ENCODE results near the gene HEYL. TPM values are rescaled to one million over a fixed set of nuclear protein-coding genes. Genes with fewer than 3 reads are reported as not detected.

Gene HEYL
- total and polyA plus RNA-seq, 9 of the 15 experiments (the other 6 are each of a cell fraction or from before 2014, with no cell fraction given) = 0.13 to 0.89 (median 0.25) TPM

DNA sequence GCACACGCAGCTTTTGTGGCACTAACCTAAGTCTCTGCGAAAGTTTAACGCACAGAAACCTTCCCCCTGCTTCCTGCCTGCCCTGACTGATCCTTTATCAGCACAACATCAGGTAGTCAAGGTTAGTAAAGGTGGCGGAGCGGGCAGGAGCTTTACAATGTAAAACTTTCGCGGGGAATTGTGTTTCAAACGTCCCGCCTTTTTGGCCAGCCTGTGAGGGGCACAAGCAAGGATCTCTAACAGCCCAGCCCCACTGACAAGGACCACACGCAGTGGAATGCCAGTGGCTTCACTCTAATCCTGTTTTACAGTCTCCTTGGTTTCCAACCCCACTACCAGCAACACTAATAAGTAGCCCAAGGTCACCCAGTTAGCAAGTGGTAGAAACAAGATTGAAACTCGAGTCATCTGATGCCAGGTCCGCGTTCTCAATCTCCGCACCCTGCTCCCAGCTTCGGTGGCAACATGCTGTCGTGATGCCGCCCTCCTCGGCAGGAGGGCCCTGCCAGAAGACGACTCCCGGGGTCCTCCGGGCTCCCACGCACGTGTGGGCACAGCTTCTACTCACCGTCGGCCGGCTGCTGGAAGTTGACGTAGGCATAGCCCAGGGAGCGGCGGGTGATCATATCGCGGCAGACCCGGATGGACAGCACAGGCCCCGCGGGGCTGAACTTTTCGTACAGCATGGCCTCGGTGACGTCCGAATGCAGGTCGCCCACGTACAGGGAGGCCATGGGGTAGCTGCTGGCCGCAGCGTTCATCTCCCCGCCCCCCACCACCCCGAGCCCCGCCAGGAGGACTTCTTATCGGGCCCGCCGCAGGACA, 64.0 kb downstream of the HEYL start (continued):
- TF ChIP-seq HDAC1 (IDR thresholded peaks at IDR 0.05) = peak in 1 of 2 experiments; percentile 85; a peak in 2 of 4 replicates
- no peak for TF ChIP-seq FOXP1 (CRISPR knock-in tag; IDR thresholded peaks at IDR 0.05)
- TF ChIP-seq DACH1 (IDR thresholded peaks at IDR 0.05; ENCODE audit: partially characterized antibody) = no peak
- peak in 1 of 3 experiments; percentile 51 for TF ChIP-seq YY1 (IDR thresholded peaks at IDR 0.05; ENCODE audit: borderline replicate concordance in 1 of 3, control insufficient read depth in 1 of 3, extremely low read depth in 1 of 3, insufficient read depth in 3 of 3, insufficient read length in 1 of 3, insufficient replicate concordance in 2 of 3, low read depth in 1 of 3, low read length in 2 of 3)
- no peak for TF ChIP-seq PCBP1 (IDR thresholded peaks at IDR 0.05; ENCODE audit: low read depth, low read length, poor library complexity, severe bottlenecking)
- TF ChIP-seq IFI16 (CRISPR knock-in tag; IDR thresholded peaks at IDR 0.05) = no peak
- peak; percentile 53 for TF ChIP-seq CXXC5 (CRISPR knock-in tag; IDR thresholded peaks at IDR 0.05)
- TF ChIP-seq ZFX (CRISPR knock-in tag; IDR thresholded peaks at IDR 0.05) = peak; percentile 26
- no peak; the same call in 1 of the 2 replicates for TF ChIP-seq POLR2A (conservative IDR thresholded peaks at IDR 0.05)
- TF ChIP-seq NFIC (IDR thresholded peaks at IDR 0.05) = no peak
- no peak for TF ChIP-seq MEIS2 (IDR thresholded peaks at IDR 0.05; ENCODE audit: partially characterized antibody)
- no peak for TF ChIP-seq ZBTB8A (IDR thresholded peaks at IDR 0.05; ENCODE audit: partially characterized antibody)
- no peak for TF ChIP-seq ZNF766 (CRISPR knock-in tag; conservative IDR thresholded peaks at IDR 0.05)
- TF ChIP-seq ATF6 (CRISPR knock-in tag; IDR thresholded peaks at IDR 0.05) = no peak
- no peak for TF ChIP-seq TFAM (CRISPR knock-in tag; conservative IDR thresholded peaks at IDR 0.05)
- TF ChIP-seq ZBTB2 (IDR thresholded peaks at IDR 0.05) = no peak
- TF ChIP-seq NR2C2 (CRISPR knock-in tag; IDR thresholded peaks at IDR 0.05) = 0 out of 2 replicates have a peak, but pooled peaks have one; percentile 33
- no peak for TF ChIP-seq NR2C2 (tag; IDR thresholded peaks at IDR 0.05)
- TF ChIP-seq FOXK2 (conservative IDR thresholded peaks at IDR 0.05 in 1 of 2, IDR thresholded peaks at IDR 0.05 in 1 of 2; ENCODE audit: low read depth in 2 of 2) = no peak
- peak; percentile 13; the same call in 1 of the 2 replicates for TF ChIP-seq NCOR1 (IDR thresholded peaks at IDR 0.05)
- TF ChIP-seq, protein P1, sequence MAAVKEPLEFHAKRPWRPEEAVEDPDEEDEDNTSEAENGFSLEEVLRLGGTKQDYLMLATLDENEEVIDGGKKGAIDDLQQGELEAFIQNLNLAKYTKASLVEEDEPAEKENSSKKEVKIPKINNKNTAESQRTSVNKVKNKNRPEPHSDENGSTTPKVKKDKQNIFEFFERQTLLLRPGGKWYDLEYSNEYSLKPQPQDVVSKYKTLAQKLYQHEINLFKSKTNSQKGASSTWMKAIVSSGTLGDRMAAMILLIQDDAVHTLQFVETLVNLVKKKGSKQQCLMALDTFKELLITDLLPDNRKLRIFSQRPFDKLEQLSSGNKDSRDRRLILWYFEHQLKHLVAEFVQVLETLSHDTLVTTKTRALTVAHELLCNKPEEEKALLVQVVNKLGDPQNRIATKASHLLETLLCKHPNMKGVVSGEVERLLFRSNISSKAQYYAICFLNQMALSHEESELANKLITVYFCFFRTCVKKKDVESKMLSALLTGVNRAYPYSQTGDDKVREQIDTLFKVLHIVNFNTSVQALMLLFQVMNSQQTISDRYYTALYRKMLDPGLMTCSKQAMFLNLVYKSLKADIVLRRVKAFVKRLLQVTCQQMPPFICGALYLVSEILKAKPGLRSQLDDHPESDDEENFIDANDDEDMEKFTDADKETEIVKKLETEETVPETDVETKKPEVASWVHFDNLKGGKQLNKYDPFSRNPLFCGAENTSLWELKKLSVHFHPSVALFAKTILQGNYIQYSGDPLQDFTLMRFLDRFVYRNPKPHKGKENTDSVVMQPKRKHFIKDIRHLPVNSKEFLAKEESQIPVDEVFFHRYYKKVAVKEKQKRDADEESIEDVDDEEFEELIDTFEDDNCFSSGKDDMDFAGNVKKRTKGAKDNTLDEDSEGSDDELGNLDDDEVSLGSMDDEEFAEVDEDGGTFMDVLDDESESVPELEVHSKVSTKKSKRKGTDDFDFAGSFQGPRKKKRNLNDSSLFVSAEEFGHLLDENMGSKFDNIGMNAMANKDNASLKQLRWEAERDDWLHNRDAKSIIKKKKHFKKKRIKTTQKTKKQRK (IDR thresholded peaks at IDR 0.05; ENCODE audit: borderline replicate concordance, low read depth, low read length) = no peak

All from K562 (cell line).